Stomach (tissue), 4 donors: ENCODE results near the gene LRRC30.

Experiments used
- CTCF ChIP-seq, 7 experiments: fragments of 450-650 bp in 4 of 7; fragments of 200-600 bp in 3 of 7; sonication (generic) in 3 of 7; IDR thresholded peaks; one replicate each; pipeline ENCODE4 v1.5.1; 2016 to 2019; ENCODE audit warnings: antibody characterized with exemption in 7 of 7, control low read depth in 2 of 7, mild to moderate bottlenecking in 1 of 7
- EP300 ChIP-seq: sonication (generic); formaldehyde crosslinking; IDR thresholded peaks from one replicate; pipeline ENCODE4 v1.6.1; 2017; ENCODE audit warnings: antibody characterized with exemption
- POLR2A ChIP-seq, 4 donors: fragments of 450-650 bp; IDR thresholded peaks; one replicate each; pipeline ENCODE4 v1.6.1; 2016; ENCODE audit warnings: antibody characterized with exemption in 4 of 4, control low read depth in 2 of 4, mild to moderate bottlenecking in 1 of 4, moderate library complexity in 1 of 4
- POLR2AphosphoS5 ChIP-seq, 3 donors: sonication (generic); formaldehyde crosslinking; IDR thresholded peaks; one replicate each; pipeline ENCODE4 v1.6.1; 2016; ENCODE audit warnings: antibody characterized with exemption in 3 of 3

- TF ChIP-seq CTCF (IDR thresholded peaks at IDR 0.05) (no peak), POLR2A (IDR thresholded peaks at IDR 0.05) (no peak), POLR2AphosphoS5 (IDR thresholded peaks at IDR 0.05) (no peak), EP300 (no peak)
Observed at GRCh38 chr18:7259475-7259874, 28.6 kb downstream of the LRRC30 start.
